SW 1271 (cell line): ENCODE data around the gene LBHD1.
"Not testable (repeated sequence)": the region's sequence is repeated elsewhere in the genome, so short reads cannot be mapped to it uniquely, and the experiment has no call there.

ENCODE experiments used
- DNase-seq, 2 experiments: peaks; one replicate each; lab custom pipeline; 2025; lab: John Stamatoyannopoulos, UW

Gene LBHD1

DNA sequence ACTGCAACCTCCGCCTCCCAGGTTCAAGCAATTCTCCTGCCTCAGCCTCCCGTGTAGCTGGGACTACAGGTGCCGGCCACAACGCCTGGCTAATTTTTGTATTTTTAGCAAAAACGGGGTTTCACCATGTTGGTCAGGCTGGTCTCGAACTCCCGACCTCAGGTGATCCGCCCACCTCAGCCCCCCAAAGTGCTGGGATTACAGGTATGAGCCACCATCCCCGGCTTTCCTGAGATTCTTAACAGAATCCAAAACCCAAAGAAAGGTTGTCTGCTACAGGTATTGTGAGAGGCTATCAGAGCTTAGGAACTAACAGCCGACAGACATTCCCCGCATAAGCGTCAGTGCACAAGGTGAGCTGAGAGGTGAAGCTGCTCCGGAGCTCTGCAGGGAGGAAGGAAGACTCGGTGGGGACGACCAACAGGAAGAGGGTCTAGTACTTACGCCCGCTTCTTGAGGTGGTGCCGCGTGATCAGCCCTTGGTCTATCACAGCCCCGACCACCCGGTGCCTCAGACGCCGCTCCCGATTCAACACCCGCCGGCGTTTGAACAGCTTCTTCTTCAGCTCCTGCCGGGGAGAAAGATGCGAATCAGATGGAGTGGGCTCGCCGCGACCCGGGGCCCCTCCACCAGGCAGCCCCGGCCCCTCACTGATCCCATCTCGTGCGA lies 7.5 kb downstream of the LBHD1 start:
- DNase-seq = peak in 1 of 2 experiments; percentile 76

GRCh38 chr11:62656796-62657429 lies 15.2 kb downstream of the LBHD1 start:
- no peak for DNase-seq

- no peak for DNase-seq
These were observed 17.8 kb downstream of the LBHD1 start for GRCh38 chr11:62654297-62654696.

- no peak for DNase-seq
These were observed 19.7 kb downstream of the LBHD1 start for GRCh38 chr11:62652161-62653006.

- DNase-seq = not testable (repeated sequence)
These were observed 21.8 kb downstream of the LBHD1 start for GRCh38 chr11:62650283-62650682.

- no peak for DNase-seq
These were observed 22.6 kb downstream of the LBHD1 start for GRCh38 chr11:62649486-62649885.

DNA sequence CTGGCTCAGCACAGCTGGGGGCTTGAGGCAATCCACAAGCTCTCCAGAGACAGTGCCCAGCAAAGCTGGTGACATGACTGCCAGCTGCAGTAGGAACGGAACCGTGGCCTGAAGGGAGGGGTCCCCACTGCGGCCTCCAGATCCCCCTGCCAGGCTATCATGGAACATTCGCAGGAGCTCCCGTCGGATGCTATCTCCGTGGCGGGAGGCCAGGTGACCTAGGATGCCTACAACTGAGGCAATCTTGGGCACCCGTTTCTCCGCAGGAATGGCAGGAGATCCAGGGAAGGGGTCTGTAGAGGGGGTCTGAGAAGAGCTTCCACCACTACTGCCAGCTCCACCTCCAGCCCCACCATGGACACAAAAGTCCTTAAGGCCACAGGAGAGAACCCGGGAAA lies 23.1 kb downstream of the LBHD1 start:
- no peak for DNase-seq

DNA sequence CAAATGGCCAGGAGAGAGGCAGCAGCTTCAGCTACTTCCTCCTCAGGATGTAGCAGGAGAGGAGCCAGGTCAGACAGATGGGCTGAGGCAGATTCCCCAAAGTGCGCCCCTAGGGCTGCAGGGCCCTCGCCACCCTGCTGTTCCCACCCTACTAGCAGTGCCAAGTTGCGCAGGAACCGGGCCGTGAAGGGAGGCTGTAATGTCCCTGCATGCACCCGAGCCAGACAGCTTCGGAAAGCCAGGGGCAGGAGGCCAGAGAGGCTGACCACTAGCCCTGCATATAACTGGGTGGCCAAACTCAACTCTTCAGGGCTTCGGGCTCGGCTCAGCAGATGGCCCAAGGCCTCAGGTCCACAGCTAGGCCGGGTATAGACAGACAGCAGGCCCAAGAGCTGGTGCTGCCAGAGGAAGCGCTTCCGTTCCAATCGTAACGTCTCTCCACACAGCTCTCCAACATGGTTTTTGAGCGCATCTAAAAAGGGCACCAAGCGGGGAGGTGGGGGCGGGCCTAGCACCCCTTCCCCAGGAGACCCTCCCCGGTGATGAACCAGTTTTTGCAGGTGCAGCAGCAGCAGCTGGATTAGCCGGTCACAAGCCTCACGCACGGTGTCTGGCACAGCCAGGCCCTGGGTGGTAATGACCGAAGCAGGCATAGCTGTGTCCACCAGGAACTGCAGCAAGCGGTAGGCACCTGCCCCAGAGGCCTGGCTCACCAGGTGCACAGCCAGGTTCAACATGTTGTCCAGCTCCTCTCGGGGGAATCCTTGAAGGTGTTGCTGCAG lies 23.7 kb downstream of the LBHD1 start:
- no peak for DNase-seq

DNA sequence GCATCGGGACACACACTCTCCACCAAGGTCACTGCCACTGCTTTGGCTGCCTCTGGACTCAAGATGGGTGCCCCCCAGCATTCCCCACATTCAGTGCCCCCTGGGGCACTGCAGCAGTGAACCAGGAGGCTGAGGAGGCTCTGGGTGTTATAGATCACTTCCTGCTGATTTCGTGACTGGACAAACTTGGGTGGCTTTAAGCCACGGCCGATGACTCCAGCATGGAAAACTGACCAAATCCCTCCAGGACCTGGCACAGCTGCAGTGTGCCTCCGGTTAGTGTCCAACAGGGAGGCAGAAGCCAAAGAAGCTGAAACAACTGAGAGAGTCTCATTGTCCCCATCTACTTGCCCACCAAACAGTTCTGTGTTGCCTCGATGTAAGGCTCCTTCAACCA lies 24.5 kb downstream of the LBHD1 start:
- DNase-seq = no peak

DNA sequence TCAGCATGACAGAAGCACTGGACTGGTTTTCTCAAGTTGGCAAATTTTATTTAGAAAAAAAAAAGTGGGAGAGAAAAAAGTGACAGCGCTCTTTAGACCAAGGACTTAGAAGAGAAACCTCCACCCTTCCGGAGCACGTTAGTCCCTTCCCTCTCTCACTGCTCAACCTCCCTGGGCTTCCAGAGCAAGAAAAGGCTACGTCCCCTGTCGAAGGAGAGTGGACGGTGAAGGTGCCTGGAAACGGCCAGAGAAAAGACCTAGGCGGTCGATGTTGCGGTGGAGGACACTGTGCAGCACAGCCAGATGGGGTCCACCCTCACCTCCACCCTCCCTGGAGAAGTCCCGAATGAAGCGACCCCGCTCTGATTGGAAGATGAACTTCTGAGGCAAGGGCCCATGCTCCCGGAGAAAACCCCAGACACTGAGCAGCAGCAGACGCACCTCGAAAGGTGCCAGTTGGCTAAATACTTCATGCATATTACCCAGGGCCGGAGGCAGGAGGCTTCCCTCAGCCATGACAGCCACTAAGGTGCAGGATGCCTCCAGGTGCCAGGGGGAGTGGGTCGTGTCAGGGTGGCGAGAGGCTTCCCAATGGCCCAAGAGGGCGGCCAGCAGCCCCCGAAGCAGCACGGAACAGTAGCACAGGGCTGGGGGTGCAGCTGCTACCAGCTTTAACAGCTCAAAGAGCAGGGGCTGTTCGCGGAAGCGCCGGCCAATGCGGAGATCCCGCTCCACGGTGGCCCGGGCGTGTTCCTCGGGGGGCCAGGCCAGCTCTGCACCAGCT lies 25.1 kb downstream of the LBHD1 start:
- no peak for DNase-seq

GRCh38 chr11:62645946-62646824 lies 25.9 kb downstream of the LBHD1 start, which contains the start of gene GANAB:
Gene GANAB (minus strand): TSS chr11:62646613. CDS start chr11:62646599, 14 bp downstream.
- peak; percentile 87 to 97 for DNase-seq

DNA sequence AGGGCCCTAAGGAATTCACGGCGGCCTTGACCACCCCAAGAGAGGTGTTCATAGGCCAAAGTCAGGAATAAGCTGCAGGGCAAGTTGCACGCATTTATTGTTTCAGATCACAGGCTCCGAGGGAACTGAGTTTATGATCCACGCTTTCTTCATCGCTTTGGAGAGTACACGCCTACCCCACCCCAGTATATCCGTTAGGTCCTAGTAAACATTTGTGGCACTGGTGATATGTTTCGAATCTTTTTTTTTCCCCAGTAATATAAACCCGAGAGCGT lies 26.5 kb downstream of the LBHD1 start:
- DNase-seq = no peak

GRCh38 chr11:62644220-62644619 lies 27.8 kb downstream of the LBHD1 start:
- no peak for DNase-seq

DNA sequence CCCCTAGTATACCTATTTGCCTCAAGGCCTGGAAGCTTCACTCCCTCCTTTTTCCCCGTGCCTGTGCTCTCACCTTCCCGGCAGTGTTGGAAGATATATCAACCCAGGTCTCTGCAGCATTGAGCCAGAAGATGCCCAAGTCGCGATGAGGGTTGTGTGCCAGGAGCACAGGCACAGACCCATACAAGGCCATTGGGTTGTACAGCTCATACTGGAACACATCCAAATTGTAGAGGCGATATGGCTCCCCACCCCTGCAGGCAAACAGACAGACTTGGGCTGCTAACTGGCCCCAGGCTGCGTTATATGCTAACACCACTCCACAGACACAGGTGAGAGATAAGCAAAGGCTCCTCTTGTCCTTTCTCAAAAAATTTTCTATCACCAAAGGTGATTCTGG lies 39.6 kb downstream of the LBHD1 start:
- DNase-seq = no peak

DNA sequence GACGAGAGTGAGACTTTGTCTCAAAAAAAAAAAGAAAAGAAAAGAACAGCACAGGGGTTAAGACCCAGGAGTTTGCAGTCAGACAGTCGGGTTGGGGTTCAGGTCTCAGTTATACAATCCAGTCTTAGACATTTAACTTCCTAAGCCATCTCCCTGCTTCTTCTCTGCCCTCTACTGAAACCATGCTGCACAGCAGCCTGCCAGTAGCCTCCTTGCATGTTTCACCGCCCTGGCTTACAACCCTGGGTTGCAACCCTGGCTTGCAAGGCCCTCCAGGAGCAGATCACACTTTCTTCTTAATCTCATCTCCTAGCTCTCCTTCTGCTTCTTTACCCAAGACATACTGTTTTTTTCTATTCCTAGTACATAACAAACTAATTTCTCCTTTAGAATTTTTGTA lies 44.4 kb downstream of the LBHD1 start:
- DNase-seq = peak in 1 of 2 experiments; percentile 19

GRCh38 chr11:62622476-62623089 lies 49.5 kb downstream of the LBHD1 start:
- no peak for DNase-seq

DNA sequence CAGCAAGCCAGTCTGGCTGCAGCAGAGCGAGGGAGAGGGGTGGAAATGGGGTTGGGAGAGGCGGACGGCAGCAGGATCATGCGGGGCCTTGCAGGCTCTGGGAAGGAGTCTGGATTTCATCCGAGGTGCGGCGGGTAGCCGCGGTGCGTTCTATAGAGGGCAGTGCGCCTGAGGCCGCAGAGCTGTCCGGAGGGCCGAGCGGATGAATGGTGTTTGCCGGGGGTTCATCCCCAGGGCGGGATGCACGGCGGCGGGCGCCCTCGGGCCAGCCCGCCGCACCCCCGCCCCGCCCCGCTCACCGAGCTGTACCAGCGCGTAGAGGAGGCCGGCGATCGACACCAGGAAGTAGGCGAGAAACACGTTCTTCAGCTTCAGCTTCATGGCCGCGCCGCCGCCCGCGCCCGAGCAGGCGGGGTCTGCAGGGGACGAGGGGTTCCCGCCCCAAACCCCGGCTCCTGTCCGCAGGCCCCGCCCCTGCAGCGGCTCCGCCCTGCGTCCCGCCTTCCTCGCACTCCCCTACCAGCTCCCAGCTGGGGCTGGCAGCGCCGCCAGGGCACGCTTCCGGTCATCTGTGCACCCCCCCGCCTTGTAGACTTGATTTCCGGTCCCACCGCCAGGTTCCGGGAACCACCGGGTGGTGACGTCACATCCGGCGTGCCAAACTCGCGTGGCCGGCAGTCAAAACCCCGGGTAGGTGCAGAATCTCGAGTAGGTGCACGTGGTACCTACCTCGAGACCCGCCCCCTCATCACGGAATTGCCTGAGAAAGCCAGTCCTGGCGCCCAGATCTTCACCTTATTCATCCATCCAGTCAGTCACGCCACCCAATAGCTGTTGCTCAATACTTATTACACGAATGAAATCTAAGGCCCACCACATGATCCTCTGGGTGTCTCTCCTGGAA lies 50.2 kb downstream of the LBHD1 start, which contains the start of gene B3GAT3:
Gene B3GAT3 (minus strand): TSS at position 420 of the 904 bp plus-strand sequence. CDS start 39 bp downstream, at position 381.
- DNase-seq = peak; percentile 91 to 96

DNA sequence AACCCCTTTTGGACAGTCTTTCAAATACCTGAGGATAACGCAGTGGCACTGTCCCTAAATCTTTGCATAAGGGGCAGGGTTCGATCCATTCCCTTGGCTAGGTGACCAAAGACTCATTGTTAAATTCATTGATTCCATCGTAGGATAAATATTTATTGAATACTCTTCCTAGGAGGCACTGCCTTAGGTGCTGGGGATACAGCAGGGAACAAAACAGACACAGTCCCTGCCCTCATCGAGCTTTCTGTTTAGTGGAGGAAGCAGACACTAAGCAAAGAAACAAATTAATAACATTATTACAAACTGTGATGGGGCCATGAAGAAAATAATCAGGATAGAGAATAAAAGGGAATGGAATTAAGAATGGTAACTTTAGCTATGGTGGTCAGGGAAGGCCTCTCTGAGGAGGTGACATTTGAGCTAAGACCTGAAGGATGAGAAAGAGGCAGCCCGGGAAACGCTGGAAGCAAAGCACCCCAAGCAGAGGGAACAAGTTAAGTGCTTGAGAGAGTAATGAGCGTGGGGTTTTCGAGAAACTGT lies 51.0 kb downstream of the LBHD1 start:
- DNase-seq = no peak
